ENCODE results near the gene PLEKHA3.
"Not testable (repeated sequence)": the region's sequence is repeated elsewhere in the genome, so short reads cannot be mapped to it uniquely, and the experiment has no call there.

PLEKHA3 gene

GRCh38 chr2:178480227-178481181 is at the start of gene PLEKHA3:
Gene PLEKHA3 (plus strand): TSS chr2:178480457. CDS start chr2:178480870, 413 bp downstream.
- ATAC-seq (peak; percentile 72), DNase-seq (peak; percentile 84)

GRCh38 chr2:178436662-178437061 is 43.6 kb upstream of the PLEKHA3 start:
- DNase-seq (no peak), ATAC-seq (no peak)

- DNase-seq (no peak), ATAC-seq (no peak)
These were observed 38.8 kb upstream of the PLEKHA3 start for GRCh38 chr2:178441426-178441825.

- ATAC-seq: no peak
These were observed 31.1 kb upstream of the PLEKHA3 start for GRCh38 chr2:178448968-178449661.

GRCh38 chr2:178449700-178450523 is 30.3 kb upstream of the PLEKHA3 start:
- ATAC-seq (no peak), DNase-seq (peak; percentile 20)

More at GRCh38 chr2:178448968-178449661, 31.1 kb upstream of the PLEKHA3 start:
- no peak for DNase-seq

- DNase-seq: no peak
- no peak for ATAC-seq
These were observed 29.8 kb upstream of the PLEKHA3 start for GRCh38 chr2:178450524-178450773.

- peak; percentile 94 for ATAC-seq
These were observed 29.3 kb upstream of the PLEKHA3 start, which contains the start of the genes PJVK and PRKRA for GRCh38 chr2:178450774-178451525. Gene PJVK (plus strand): TSS chr2:178451378. CDS start chr2:178453410, 2,032 bp downstream. Gene PRKRA (minus strand): TSS chr2:178451175. CDS start chr2:178451030, 145 bp downstream.

GRCh38 chr2:178452334-178452733 is 27.9 kb upstream of the PLEKHA3 start:
- DNase-seq (no peak), ATAC-seq (no peak)

More at GRCh38 chr2:178450774-178451525, 29.3 kb upstream of the PLEKHA3 start, which contains the start of the genes PJVK and PRKRA:
- peak; percentile 97 for DNase-seq

GRCh38 chr2:178452870-178453269 is 27.4 kb upstream of the PLEKHA3 start:
- ATAC-seq: no peak
- DNase-seq: no peak

- no peak for DNase-seq
- ATAC-seq: no peak
These were observed 24.3 kb upstream of the PLEKHA3 start for GRCh38 chr2:178455947-178456346.

GRCh38 chr2:178457390-178457886 is 22.8 kb upstream of the PLEKHA3 start:
- DNase-seq (no peak), ATAC-seq (no peak)

- no peak for ATAC-seq
- DNase-seq: no peak
These were observed 10.9 kb upstream of the PLEKHA3 start for GRCh38 chr2:178469219-178469849.

GRCh38 chr2:178471313-178471712 is 8.9 kb upstream of the PLEKHA3 start:
- not testable (repeated sequence) for ATAC-seq, DNase-seq

- ATAC-seq (no peak), DNase-seq (no peak)
These were observed 6.9 kb upstream of the PLEKHA3 start for GRCh38 chr2:178473373-178473772.

- DNase-seq (no peak), ATAC-seq (no peak)
These were observed 6.3 kb upstream of the PLEKHA3 start for GRCh38 chr2:178473931-178474330.

GRCh38 chr2:178474560-178474959 is 5.7 kb upstream of the PLEKHA3 start:
- DNase-seq: no peak
- no peak for ATAC-seq

- ATAC-seq: no peak
- DNase-seq: no peak
These were observed 3.8 kb upstream of the PLEKHA3 start for GRCh38 chr2:178476477-178476876.

- ATAC-seq: no peak
These were observed 2.7 kb upstream of the PLEKHA3 start for GRCh38 chr2:178477443-178478129.

GRCh38 chr2:178478130-178478438 is 2.2 kb upstream of the PLEKHA3 start:
- DNase-seq (peak; percentile 13), ATAC-seq (no peak)

More at GRCh38 chr2:178477443-178478129, 2.7 kb upstream of the PLEKHA3 start:
- DNase-seq: no peak

All from stimulated activated naive CD8-positive, alpha-beta T cell treated with anti-CD3 and anti-CD28 coated beads, Interleukin-15, Interleukin-2, amounts not matched to agents 100 U/mL and 50 U/mL, for 24 hours (primary cell).